HG03571 (cell line): ENCODE results near the gene CLASP1.
A peak's percentile ranks its signal among the peaks of the same experiment; 100 is the strongest.
"Not testable (repeated sequence)": the region's sequence is repeated elsewhere in the genome, so short reads cannot be mapped to it uniquely, and the experiment has no call there.

Experiments used
- ATAC-seq: cut with Tn5 transposase; IDR thresholded peaks from one replicate; pipeline ENCODE4 v1.9.1; 2021; ENCODE audit not compliant: unreplicated experiment

CLASP1 gene

DNA sequence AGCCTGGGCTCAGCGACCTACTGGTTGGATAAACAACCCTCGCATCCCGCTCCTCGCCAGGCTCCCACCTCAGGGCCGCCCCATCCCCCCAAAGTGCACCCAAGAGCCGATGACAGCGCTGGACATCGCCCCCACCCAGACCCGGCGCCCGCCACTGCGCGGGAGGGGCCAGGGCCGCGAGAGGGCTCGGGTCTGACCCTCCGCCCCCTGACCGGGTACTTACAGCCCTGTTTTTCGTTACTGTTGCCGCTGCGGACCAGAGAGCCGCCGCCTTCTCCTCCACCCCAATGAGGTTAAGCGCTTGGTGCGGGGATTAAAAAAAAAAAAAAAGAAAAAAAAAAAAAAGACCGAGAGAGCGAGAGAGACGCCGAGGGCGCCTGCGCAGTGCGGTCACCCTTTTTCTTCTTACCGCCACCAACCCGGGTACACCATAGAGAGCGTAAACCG, at the start of gene CLASP1:
CLASP1 (minus strand) TSS at position 314 of the 447 bp plus-strand sequence. CDS start 43,567 bp downstream, outside the sequence.
- peak; percentile 20 for ATAC-seq

DNA sequence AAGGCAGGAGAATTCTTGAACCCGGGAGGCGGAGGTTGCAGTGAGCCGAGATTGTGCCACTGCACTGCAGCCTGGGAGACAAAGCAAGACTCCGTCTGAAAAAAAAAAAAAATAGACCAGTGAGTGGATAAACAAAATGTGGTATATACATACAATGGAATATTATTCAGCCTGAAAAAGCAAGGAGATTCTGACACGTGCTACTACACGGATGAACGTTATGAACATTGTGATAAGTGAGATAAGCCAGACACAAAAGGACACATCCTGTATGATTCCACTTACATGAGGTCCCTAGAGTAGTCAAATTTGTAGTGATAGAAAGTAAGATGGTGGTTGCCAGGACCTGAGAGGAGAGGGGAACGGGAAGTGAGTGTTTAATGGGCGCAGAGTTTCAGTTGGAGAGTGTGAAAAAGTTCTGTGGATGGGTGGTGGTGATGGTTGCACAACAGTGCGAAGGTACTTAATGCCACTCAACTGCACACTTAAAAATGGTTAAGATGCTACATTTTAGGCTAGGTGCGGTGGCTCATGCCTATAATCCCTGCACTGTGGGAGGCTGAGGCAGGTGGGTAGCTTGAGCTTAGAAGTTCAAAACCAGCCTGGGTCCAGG, 49.2 kb upstream of the CLASP1 start:
- no peak for ATAC-seq

DNA sequence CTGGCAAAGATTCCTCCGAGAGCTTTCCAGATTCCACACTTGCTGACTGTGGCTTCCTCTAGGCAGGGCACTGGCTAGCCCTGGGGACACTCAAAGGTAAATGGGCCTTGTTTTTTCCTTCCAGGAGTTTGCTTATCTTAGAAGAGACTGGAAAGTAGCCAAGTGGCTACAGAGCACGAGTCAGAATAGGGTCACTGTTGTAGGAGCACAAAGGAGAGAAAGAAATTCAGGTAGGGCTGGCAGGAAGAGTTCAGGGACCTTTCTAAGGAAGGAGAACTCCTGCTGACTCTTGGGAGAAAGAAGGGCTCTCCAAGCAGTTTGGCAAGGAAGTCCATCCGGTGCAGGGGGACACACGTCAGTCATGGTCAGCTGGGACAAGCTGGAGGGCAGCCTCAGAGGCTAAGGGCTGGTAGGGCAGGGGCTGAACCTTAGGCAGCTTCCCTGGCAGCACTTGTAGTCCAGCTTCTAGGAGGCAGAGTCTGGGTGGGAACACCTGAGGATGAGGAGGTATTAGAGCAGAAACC, 47.9 kb upstream of the CLASP1 start:
- no peak for ATAC-seq

DNA sequence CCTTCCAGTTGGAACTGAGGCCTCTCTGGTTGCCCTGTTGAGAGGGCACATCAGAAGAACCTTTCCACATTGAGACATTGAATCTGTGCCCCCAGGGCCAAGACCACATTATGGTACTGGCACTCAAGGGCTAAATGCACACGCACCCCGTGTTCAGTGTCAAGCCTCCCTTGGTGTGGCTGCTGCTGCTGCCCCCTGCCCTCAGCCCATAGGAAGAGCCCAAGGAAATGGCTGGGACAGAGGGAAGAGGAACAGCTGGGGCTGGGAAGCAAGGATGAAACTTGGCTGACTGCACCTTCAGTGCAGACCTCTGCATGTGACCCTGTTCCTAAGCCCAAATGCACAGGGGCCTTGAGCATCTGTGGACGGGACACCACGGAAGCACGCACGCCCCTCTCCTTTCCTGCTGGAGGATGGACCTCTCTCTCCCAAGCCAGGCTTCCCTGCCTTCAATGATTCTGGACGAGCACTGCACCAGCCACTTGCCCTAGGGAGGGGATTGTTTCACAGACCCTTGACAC, 47.2 kb upstream of the CLASP1 start:
- no peak for ATAC-seq

DNA sequence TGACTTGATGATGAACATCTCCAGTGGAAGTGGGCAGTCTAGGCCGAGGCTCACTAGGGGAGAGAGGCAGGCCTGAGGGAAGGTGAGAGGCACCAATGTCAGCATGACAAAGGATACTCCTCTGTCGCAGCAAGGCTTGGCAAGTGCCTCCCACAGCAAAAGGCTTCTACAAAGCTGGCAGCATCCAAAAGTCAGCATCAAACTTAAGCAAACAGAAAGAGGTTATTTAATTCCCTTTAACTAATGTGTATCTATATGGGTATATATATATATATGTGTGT, 45.8 kb upstream of the CLASP1 start:
- no peak for ATAC-seq

DNA sequence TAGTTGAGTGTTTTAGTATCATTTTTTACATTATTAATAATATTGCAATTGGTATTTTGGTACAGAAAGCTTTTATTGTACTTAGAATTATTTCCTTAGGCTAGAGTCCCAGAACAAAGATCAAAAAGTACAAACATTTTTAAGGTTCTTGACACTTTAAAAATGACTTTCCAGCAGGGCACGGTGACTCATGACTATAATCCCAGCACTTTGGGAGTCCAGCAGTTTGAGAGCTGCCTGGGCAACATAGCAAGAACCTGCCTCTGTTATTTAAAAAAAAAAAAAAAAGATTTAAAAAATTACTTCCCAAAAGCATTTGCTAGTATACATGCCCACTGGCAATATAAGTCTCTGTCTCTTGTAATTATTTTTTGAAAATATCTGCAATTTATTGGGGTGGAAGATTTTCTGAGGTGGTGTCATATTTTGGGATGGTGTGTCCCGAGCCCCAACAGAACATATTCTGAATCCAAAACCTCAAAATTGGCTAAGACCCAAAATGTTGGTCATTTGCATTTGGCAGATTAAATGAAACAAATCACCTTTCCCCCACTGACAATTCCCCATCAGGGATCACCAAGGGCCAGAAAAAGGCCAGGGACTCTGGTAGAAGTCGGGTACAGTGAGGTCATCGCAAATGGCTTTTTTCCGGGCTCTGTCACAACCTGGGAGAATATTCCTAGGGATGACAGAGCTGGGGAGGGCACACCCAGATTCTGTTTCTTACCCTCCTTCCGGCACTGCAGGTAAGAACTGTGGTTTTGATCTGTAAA, 45.3 kb upstream of the CLASP1 start:
- ATAC-seq, result no peak

DNA sequence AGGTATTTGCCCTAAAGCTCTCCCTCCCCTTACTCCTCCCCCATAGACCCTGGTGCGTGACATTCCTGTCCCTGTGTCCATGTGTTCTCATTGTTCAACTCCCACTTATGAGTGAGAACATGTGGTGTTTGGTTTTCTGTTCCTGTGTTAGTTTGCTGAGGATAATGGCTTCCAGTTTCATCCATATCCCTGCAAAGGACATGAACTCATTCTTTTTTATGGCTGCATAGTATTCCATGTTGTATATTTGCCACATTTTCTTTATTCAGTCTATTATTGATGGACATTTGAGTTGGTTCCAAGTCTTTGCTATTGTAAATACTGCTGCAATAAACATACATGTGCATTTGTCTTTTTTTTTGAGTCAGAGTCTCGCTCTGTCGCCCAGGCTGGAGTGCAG, 41.3 kb upstream of the CLASP1 start:
- ATAC-seq, result not testable (repeated sequence)

DNA sequence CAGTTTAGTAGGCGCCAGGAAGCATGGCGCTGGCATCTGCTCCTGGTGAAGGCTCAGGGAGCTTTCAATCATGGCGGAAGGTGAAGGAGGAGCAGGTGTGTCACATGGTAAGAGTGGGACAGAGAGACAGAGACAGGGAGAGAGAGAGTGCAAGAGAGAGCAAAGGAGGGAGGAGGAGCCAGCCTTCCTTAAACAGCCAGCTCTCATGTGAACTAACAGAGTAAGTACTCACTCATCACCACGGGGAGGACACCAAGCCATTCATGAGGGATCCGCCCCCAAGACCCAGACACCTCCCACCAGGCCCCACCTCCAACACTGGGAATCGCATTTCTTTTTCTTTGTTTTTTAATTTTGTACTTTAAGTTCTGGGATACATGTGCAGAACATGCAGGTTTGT, 40.8 kb upstream of the CLASP1 start:
- ATAC-seq, result no peak

DNA sequence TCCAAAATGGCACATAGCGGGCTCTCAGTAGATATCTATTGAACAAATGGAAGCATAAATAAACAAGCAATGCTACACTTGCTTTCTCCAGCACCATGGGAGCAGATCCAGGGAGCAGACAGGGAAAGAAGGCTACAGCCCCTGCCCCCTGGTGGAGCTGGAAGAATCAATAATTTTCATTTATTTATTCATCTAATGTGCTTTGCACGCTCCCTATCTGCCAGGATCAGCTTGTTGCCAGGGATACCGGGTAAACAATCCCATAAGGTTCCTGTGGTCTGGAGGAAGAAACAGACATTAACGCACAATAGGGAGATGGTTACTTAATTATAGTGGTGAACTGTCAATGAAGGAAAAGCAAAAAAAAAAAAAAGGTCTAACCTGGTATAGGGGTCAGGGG, 40.1 kb upstream of the CLASP1 start:
- ATAC-seq, result no peak

DNA sequence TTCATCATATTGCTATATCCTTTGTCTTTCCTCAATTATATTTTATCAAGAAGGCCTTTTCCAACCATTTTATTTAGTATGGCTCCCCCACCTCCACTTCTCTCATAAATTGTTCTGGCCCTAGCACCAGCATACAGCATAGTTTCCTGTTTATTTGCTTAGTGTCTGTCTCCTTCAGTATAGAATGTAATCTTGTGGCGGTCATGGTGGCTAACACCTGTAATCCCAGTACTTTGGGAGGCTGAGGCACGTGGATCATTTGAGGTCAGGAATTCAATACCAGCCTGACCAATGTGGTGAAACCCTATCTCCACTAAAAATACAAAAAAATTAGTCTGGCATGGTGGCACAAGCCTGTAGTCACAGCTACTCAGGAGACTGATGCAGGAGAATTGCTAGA, 39.6 kb upstream of the CLASP1 start:
- ATAC-seq, result no peak

DNA sequence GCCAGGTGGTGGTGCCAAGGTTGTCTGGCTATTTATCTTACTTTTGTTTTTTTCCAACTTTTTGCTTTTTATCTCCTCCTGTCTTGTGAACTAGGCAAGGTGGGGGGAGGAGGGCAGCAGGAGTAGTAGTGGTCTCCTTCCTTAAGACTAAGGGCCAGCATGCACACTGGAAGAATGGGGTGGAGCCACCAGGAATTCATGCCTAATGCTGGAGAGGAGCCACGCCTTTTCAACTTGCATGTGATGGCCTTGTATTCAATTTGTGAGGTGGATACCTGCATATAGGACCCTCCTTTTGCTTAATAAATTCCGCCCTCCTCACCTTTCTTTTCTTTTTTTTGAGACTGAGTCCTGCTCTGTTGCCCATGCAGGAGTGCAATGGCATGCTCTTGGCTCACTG, 37.6 kb upstream of the CLASP1 start:
- ATAC-seq, result no peak

DNA sequence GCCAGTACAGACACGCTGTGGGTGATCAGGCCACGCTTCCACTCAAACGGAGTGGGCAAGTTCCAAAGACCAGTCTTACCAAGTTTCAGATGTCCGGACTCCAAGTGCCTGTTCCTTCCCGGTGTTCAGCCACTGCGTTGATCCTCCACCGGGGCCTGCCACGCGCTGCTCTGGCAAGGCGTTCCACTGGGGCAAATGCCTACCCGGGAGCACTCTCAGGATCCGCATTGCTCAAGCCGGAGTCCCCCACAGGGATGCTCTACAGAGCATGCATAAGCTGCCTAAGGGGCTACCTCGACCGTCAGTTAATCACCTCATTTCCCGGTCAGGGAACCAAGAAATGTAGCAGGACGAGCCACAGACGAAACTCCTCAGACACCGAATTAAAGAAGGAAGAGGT, 37.0 kb upstream of the CLASP1 start:
- ATAC-seq, result no peak

DNA sequence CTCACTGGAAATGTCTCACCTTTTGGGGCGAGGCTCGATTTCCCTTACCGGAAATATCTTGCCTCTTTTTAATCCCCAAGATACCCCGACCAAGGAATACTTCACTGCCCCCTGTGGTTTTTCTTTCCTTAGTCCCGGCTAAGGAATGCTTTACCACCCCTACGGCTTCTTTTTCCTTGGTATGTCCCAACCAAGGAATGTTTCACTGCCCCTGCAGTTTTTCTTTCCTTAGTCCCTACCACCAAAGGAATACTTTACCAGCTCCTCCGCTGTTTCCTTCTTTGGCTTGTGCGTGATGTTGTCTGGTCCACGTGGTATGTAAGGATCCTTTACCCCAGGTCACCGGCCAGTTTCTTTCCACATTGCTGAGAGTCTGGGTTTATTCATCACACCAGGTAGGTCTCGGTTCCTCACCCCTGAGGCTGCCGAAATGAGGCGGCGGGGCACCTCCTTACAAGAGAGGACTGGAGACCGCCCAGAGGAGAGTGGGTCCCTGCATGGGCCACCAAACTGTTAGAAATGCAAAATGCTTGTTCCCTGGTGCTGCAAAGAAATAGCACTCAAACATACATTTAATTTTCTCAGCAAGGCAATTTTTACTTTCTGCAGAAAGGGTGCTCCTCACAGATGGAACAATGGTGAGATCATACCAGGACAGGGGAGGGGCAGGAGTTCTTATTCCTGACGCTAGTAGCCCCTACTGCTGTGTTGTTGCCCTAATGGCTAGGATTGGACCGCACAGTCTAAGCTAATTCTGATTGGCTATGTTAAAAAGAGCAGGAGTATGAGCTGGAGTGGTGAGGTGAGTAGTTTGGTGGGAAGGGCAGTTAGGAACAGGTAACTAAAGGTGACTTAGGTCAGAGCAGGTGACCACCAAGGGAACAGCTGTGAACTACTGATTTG, 33.4 kb upstream of the CLASP1 start:
- ATAC-seq, result no peak

DNA sequence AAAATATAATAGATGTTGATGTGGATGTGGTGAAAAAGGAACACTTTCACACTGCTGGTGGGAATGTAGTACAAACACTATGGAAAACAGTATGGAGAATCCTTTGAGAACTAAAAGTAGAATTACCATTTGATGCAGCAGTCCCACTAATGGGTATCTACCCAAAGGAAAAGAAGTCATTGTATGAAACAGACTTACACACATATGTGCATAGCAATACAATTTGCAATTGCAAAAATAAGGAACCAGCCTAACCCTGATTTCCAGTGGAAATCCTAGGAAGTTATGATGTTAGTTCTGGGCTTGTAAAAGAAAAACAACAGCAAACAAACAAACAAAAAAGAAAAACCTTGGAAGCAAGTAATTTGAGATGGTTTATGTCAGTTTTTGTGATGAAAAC, 28.6 kb upstream of the CLASP1 start:
- no peak for ATAC-seq

DNA sequence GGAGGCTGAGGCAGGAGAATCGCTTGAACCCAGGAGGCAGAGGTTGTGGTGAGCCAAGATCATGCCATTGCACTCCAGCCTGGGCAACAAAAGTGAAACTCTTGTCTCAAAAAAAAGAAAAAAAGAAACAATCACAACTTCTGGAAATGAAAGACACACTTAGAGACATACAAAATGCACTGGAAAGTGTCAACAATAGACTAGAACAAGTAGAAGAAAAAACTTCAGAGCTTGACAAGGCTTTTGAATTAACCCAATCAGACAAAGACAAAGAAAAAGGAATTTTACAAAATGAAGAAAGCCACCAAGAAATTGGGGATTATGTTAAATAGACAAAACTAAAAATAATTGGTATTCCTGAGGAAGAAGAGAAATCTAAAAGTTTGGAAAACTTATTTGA, 22.4 kb upstream of the CLASP1 start:
- ATAC-seq, result not testable (repeated sequence)

DNA sequence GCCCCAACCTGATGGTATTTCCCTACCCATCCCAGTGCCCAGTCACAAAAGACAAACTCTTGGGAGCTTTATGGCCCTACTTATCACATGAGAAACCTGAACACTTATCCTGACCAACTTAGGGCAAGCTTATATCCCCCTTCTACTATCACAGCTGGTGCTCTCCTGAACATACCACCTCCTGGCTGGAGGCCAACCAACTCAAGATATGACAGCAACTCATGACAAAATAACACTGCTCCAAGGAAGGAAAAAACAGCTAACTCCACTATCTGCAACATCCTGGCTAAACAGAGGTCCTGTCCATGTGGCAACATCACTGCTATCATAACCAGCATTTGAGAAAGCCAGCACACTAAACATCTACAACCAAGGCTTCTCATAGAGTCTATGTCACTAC, 20.9 kb upstream of the CLASP1 start:
- no peak for ATAC-seq

DNA sequence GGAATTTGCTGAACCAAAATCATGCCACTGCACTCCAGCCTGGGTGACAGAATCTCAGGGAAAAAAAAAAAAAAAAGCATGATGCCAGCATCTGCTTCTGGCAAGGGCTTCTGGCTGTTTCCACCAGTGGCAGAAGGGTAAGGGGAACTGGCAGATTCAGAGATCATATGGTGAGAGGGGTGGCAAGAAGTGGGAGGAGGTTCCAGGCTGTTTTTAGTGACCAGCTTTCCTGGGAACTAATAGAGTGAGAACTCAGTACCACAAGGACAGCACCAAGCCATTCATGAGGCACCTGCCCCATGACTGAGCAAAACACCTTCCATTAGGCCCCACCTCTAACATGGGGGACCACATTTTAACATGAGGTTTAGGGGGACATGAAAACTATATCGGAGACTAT, 18.4 kb upstream of the CLASP1 start:
- no peak for ATAC-seq

DNA sequence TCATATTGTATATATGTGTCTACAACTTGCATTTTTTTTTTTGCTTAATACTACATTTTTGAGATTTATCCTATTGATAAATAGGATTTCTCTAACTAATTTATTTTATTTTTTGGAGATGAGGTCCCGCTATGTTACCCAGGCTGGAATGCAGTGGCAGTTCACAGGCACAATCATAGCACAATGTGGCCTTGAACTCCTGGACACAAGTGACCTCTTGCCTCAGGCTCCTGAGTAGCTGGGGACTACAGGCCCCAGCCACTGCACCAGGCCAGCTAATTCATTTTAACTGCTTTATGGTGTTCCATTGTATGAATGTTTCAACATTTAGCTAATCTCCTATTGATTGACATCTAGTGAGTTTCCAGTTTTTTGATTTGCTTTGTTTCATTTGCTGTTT, 16.8 kb upstream of the CLASP1 start:
- ATAC-seq, result no peak

DNA sequence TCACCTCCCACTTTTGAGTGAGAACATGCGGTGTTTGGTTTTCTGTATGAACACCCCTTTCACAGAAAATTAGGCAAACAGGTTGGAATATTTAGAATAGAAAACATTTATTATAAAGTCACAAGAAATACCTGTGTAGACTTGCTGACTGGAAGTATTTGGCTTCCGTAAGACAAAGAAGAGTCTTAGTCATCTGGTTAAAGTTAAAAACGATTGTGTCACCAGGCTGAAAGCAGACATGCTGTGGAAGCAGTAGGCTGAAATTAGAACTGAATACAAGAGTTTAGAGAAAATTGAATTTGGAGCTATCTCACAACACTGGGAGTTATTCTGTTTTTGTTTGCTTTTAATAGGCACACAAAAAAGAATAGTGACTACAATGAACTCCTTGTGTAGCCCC, 16.2 kb upstream of the CLASP1 start:
- ATAC-seq, result no peak

DNA sequence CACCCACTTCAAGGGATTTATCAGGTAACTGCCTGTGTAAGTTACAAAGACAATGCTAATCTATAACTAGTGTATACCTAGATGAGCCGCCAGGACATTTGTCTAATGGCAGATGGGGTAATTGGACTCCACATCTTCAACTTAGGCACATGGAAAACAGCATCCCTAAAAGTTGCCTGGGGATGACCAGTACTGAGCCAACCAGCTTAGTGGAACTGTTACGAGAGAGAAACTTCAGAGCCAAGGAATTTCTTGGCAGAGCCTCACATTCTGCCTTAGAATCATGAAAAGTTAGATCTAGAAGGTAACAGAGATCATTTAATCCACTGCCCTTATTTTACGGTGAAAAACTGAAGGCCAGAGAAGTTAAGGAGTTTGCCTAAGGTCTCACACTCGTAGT, 15.5 kb upstream of the CLASP1 start:
- ATAC-seq, result no peak

DNA sequence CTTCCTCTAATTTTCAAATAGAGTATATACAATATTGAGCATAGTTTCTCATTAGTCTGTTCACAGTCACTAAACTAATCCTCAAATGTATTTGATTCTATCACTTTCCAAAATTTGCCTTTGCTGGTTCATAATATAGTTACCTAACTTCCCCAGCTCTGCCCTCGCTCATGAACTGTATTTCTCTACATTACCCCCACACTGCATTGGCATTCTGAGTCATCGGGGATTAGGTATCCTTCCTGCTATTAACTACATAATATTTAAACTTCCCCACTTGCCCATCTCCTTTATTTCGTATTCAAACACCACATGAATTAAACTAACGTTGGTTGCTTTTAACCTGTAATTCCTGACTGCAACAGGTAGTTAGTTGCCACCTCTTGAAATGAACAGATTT, 14.8 kb upstream of the CLASP1 start:
- no peak for ATAC-seq

DNA sequence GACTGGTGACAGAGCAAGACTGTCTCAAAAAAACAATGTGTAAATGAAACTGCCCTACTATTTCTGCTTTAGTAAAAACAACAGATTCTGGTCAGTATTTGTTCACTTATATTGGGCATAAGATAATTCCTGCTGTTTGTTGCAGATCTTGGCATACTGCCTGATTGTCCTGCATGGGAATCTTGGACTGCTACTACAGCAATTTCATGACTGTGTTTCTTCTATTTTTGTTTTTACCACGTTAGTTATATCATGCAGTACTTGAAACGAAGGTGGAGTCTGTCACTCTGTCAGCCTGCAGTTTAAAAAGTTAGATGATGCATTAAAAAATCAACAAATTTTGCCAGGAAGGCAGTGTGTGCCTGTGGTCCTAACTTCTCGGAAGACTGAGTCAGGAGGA, 14.2 kb upstream of the CLASP1 start:
- ATAC-seq, result no peak
